AG04450 (cell line): ENCODE data around the gene ADAM15. TPM values are rescaled to one million over a fixed set of nuclear protein-coding genes. Genes with fewer than 3 reads are reported as not detected.

Experiments
- CTCF ChIA-PET: fragments of 300-600, 350-600 bp; formaldehyde crosslinking; extraction: SDS; loops from one replicate; lab custom pipeline; 2022; ENCODE audit warnings: antibody characterized with exemption, inconsistent platforms; lab: Charles Lee
- POLR2A ChIA-PET: fragments of 350-600 bp; formaldehyde crosslinking; extraction: SDS; loops from one replicate; lab custom pipeline; 2021; ENCODE audit warnings: antibody characterized with exemption, inconsistent platforms; lab: Yijun Ruan, JAX
- DNase-seq: peaks from one replicate; pipeline ENCODE4 v3.0.0-alpha.2; 2011; ENCODE audit warnings: low read depth, low spot score
- H3K27ac ChIP-seq: one replicate; pipeline ENCODE4 v1.5.1; 2012; ENCODE audit warnings: low read depth, low read length, control low read depth
- H3K27me3 ChIP-seq: one replicate; pipeline ENCODE4 v1.6.0; 2012; ENCODE audit warnings: low read length; ENCODE audit not compliant: control insufficient read depth, insufficient read depth
- H3K4me3 ChIP-seq: 2 replicates; pipeline ENCODE4 v1.5.1; 2011; ENCODE audit warnings: mild to moderate bottlenecking, low read depth, low read length, control low read depth
- H3K9me3 ChIP-seq: 2 replicates; pipeline ENCODE4 v1.5.1; 2012; ENCODE audit warnings: low read length; ENCODE audit not compliant: control insufficient read depth, insufficient read depth
- CTCF ChIP-seq: IDR thresholded peaks from 2 replicates; pipeline ENCODE4 v1.5.1; 2011; ENCODE audit warnings: low read depth, low read length, control low read depth, inconsistent platforms
- polyA minus RNA-seq: library from RNA; depleted of rRNA, polyadenylated mRNA; stranded (reverse); fragments of >200 nt; gene quantifications from 2 replicates; pipeline ENCODE4 v1.2.3, GENCODE V29; 2011; rRNA and poly(A)+ RNA removed
- polyA plus RNA-seq: library from polyadenylated mRNA; depleted of rRNA; stranded (reverse); fragments of >200 nt; gene quantifications from 2 replicates; pipeline ENCODE4 v1.2.3, GENCODE V29; 2011; rRNA removed

ADAM15 gene, protein sequence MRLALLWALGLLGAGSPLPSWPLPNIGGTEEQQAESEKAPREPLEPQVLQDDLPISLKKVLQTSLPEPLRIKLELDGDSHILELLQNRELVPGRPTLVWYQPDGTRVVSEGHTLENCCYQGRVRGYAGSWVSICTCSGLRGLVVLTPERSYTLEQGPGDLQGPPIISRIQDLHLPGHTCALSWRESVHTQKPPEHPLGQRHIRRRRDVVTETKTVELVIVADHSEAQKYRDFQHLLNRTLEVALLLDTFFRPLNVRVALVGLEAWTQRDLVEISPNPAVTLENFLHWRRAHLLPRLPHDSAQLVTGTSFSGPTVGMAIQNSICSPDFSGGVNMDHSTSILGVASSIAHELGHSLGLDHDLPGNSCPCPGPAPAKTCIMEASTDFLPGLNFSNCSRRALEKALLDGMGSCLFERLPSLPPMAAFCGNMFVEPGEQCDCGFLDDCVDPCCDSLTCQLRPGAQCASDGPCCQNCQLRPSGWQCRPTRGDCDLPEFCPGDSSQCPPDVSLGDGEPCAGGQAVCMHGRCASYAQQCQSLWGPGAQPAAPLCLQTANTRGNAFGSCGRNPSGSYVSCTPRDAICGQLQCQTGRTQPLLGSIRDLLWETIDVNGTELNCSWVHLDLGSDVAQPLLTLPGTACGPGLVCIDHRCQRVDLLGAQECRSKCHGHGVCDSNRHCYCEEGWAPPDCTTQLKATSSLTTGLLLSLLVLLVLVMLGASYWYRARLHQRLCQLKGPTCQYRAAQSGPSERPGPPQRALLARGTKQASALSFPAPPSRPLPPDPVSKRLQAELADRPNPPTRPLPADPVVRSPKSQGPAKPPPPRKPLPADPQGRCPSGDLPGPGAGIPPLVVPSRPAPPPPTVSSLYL
- polyA plus RNA-seq (25.9 and 37.5 TPM in 2 replicates), polyA minus RNA-seq (60.1 and 73.7 TPM in 2 replicates)

DNA sequence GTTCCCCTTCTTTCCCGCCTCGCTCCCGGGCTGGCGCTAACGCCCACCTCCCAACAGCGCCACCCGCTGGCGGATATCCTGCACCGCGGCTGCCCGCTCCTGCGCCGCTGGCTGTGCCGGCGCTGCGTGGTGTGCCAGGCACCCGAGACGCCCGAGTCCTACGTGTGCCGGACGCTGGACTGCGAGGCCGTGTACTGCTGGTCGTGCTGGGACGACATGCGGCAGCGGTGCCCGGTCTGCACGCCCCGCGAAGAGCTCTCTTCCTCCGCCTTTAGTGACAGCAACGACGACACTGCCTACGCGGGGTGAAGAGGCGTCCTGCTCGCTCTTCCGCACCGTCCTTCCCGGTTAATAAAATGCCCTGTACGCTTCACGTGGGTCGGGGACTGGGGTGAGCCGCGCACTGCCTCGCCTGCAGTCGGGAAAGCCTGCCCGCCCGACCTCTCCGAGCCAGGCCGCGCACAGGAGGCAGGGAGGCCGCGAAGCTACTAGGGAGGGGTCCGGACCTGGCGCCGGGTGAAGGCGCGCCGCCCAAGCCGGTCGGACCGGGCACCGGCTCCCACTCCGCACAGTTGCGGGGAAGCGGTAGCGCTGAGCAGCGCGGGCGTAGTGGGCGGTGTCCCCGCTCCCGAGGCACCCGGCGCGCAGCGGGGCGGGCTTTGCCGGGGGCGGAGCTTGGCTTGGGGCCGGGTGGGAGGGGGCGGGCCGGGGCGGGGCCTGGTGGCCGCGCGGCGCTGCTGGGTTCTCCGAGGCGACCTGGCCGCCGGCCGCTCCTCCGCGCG is at the start of gene ADAM15:
TSS of gene ADAM15 (plus strand) at position 757 of the 782 bp plus-strand sequence. CDS start 71 bp downstream, outside the sequence.
- peak within 1 kb of the TSS; percentile 73 for H3K4me3 ChIP-seq
- peak within 1 kb of the TSS; percentile 31 for H3K27ac ChIP-seq
- no peak for DNase-seq
- ChIA-PET POLR2A (interaction anchor here (0.6 to 1.4 kb wide), 3 partner anchors 79 to 126 kb away, joined by 4 to 8 read pairs (median 5); partner anchors contain the start of genes PMVK and SHC1), CTCF (interaction anchor here (0.9 to 3.7 kb wide), 16 partner anchors 9 to 95 kb away, joined by 3 to 19 read pairs (median 4); partner anchors contain the start of genes EFNA3, EFNA4, PBXIP1 and SHC1)
- no peaks in the 10 kb centered on the region for H3K27me3 ChIP-seq
- no peaks in the 10 kb centered on the region; the same call in 1 of the 2 replicates for H3K9me3 ChIP-seq
- TF ChIP-seq CTCF = peak; percentile 77

GRCh38 chr1:155001425-155001674 is 49.8 kb upstream of the ADAM15 start:
- ChIA-PET POLR2A (interaction anchor here (1.3 kb wide), 1 partner anchor 31 kb away, joined by 4 read pairs; the partner anchor contains the start of gene SHC1), CTCF (interaction anchor here (0.5 to 0.6 kb wide), 2 partner anchors 15 to 20 kb away, joined by 3 read pairs; no protein-coding TSS in a partner anchor)
- no peak for DNase-seq
- TF ChIP-seq CTCF = no peak
- Histone ChIP-seq H3K27me3 (no peaks in the 10 kb centered on the region), H3K4me3 (peak overlapping the region; percentile 76), H3K9me3 (no peaks in the 10 kb centered on the region; the same call in 1 of the 2 replicates), H3K27ac (peak overlapping the region; percentile 84)

DNA sequence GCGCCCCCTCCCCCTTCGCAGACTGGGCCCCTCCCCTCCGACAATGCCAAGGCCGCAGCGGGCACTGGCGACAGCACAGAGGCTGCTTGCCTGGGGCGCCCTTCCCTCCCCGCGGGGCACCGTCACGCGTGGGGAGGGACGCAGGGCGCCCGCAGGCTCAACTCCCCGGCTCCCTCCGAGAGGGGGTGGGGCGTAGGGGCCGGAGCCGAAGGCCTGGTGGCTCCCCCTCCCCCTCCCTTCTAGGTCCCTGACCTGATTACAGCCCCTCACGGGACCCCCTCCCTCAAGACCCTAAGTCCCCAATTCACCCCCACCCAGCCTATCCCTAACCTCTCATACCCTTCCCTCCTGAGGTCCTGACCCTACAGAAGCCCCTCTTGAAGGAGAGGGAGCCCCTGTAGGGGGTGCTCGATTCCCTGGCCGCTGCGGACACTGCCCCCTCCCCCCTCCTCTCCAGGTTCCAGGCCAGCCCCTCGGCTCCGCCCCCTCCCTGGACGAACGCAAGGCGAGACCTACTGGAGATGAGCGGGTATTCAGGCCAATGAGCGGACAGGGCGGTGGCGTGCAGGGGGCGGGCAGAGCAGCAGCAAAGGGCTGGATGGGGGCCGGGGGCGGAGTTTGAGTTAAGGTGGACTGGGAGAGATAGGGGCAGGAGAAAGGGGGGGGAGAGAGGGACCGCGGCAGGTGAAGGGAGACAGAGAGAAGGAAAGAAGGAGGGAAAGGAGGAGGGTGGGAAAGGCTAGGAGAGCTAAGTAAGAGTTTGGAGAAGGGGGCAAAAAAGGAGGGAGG is 49.2 kb upstream of the ADAM15 start:
- ChIA-PET CTCF (interaction anchor here (0.6 to 1.0 kb wide), 4 partner anchors 16 to 44 kb away, joined by 3 to 7 read pairs (median 4); no protein-coding TSS in a partner anchor), POLR2A (interaction anchor here (1.3 kb wide), 1 partner anchor 31 kb away, joined by 4 read pairs; the partner anchor contains the start of gene SHC1)
- H3K27me3 ChIP-seq = no peaks in the 10 kb centered on the region
- H3K27ac ChIP-seq = peak overlapping the region; percentile 84
- peak; percentile 97 for DNase-seq
- H3K4me3 ChIP-seq = peak overlapping the region; percentile 94
- H3K9me3 ChIP-seq = no peaks in the 10 kb centered on the region; the same call in 1 of the 2 replicates
- peak; percentile 68 for TF ChIP-seq CTCF
